NB4 (cell line): ENCODE data around the gene FRMD1.

Source experiments
- CTCF ChIP-seq: IDR thresholded peaks from one replicate; pipeline ENCODE4 v1.5.1; 2012; ENCODE audit warnings: low read depth, low read length
- MYC ChIP-seq: IDR thresholded peaks from 2 replicates; pipeline ENCODE4 v1.6.1; 2011; ENCODE audit warnings: low read depth, low read length
- POLR2A ChIP-seq: IDR thresholded peaks from 2 replicates; pipeline ENCODE4 v1.6.1; 2011; ENCODE audit warnings: mild to moderate bottlenecking; ENCODE audit not compliant: insufficient read length; ENCODE audit errors: extremely low read depth

GRCh38 chr6:168093634-168094033 is 14.6 kb upstream of the FRMD1 start:
- TF ChIP-seq CTCF (no peak), MYC (no peak), POLR2A (no peak)
